Measurements from ENCODE around the gene EMC7.
"Not testable (repeated sequence)": the region's sequence is repeated elsewhere in the genome, so short reads cannot be mapped to it uniquely, and the experiment has no call there.

EMC7 gene

GRCh38 chr15:34054081-34054707 lies 47.5 kb downstream of the EMC7 start:
- TF ChIP-seq CTCF (IDR thresholded peaks at IDR 0.05; ENCODE audit: low read depth, low read length, missing control alignments), result no peak
- no peak for DNase-seq (ENCODE audit: low read depth)
- no peak overlapping the region for H3K4me3 ChIP-seq (ENCODE audit: low read depth, low read length)

GRCh38 chr15:34050385-34050784 lies 51.3 kb downstream of the EMC7 start:
- not testable (repeated sequence) for DNase-seq (ENCODE audit: low read depth); H3K4me3 ChIP-seq (ENCODE audit: low read depth, low read length)

GRCh38 chr15:34049112-34049511 lies 52.5 kb downstream of the EMC7 start:
- DNase-seq (ENCODE audit: low read depth), result no peak
- no peak for TF ChIP-seq CTCF (IDR thresholded peaks at IDR 0.05; ENCODE audit: low read depth, low read length, missing control alignments)
- H3K4me3 ChIP-seq (ENCODE audit: low read depth, low read length), result no peak overlapping the region

- no peak for TF ChIP-seq CTCF (IDR thresholded peaks at IDR 0.05; ENCODE audit: low read depth, low read length, missing control alignments)
- no peak for DNase-seq (ENCODE audit: low read depth)
- no peak overlapping the region for H3K4me3 ChIP-seq (ENCODE audit: low read depth, low read length)
These were observed 53.5 kb downstream of the EMC7 start for GRCh38 chr15:34047893-34048775.

GRCh38 chr15:34046471-34047145 lies 55.1 kb downstream of the EMC7 start:
- no peak for TF ChIP-seq CTCF (IDR thresholded peaks at IDR 0.05; ENCODE audit: low read depth, low read length, missing control alignments)
- no peak for DNase-seq (ENCODE audit: low read depth)
- no peak overlapping the region for H3K4me3 ChIP-seq (ENCODE audit: low read depth, low read length)

GRCh38 chr15:34043813-34044212 lies 57.8 kb downstream of the EMC7 start:
- no peak for TF ChIP-seq CTCF (IDR thresholded peaks at IDR 0.05; ENCODE audit: low read depth, low read length, missing control alignments)
- no peak for DNase-seq (ENCODE audit: low read depth)
- no peak overlapping the region for H3K4me3 ChIP-seq (ENCODE audit: low read depth, low read length)

GRCh38 chr15:34043391-34043790 lies 58.3 kb downstream of the EMC7 start:
- DNase-seq (ENCODE audit: low read depth), result no peak
- H3K4me3 ChIP-seq (ENCODE audit: low read depth, low read length), result no peak overlapping the region
- TF ChIP-seq CTCF (IDR thresholded peaks at IDR 0.05; ENCODE audit: low read depth, low read length, missing control alignments), result no peak

Data from GM12864 (cell line).